K562 (cell line): ENCODE data around the gene MGST2. TPM values are rescaled to one million over a fixed set of nuclear protein-coding genes. Genes with fewer than 3 reads are reported as not detected.

ENCODE experiments used
- ATAC-seq: fragments of 200-7000 bp; cut with Tn5 transposase; 3 replicates; pipeline ENCODE4 v1.9.1; 2020; ENCODE audit warnings: moderate library complexity
- BruUV-seq: library from RNA; stranded (reverse); fragments of 400-500 nt; replicated peaks from 2 replicates; lab custom pipeline; 2021; lab: Mats Ljungman, UMichigan
- CTCF ChIA-PET: fragments of 300-600 bp; formaldehyde crosslinking; extraction: SDS; loops from one replicate; lab custom pipeline; 2021; ENCODE audit warnings: low intra/inter-chr PET ratio; lab: Yijun Ruan, JAX
- POLR2A ChIA-PET: fragments of 300-600, 350-650 bp; sonication (Branson Sonifier 250); formaldehyde crosslinking; extraction: SDS; loops from one replicate; lab custom pipeline; 2021; ENCODE audit warnings: antibody characterized with exemption, inconsistent platforms; lab: Yijun Ruan, JAX
- DNase-seq, 4 experiments: peaks; one replicate each; pipeline versions ENCODE4 v3.0.0 to v3.0.0-alpha.2; 2011 to 2018; ENCODE audit warnings: low spot score in 3 of 4, mixed read lengths in 3 of 4; ENCODE audit errors: extremely low read depth in 1 of 4
- FAIRE-seq: peaks from 2 replicates; lab custom pipeline; 2011; peaks lifted over from hg19 to GRCh38; lab: Jason Lieb, UNC
- H2AFZ ChIP-seq: 2 replicates; pipeline ENCODE4 v1.6.0; 2011; ENCODE audit warnings: low read depth, low read length, control low read depth, inconsistent platforms
- H3K27ac ChIP-seq: fragments of 200-600 bp; 3 replicates; pipeline ENCODE4 v1.8.0; 2011; ENCODE audit warnings: low read depth, mild to moderate bottlenecking, control low read depth, inconsistent platforms, low read length, moderate library complexity, mixed read lengths; ENCODE audit errors: extremely low read depth
- H3K27me3 ChIP-seq, 2 experiments: fragments of 300-600 bp in 1 of 2; 2 replicates in 1 of 2; 3 replicates in 1 of 2; pipeline versions ENCODE4 v1.6.0 to v1.8.0; 2011; ENCODE audit warnings: inconsistent platforms in 2 of 2, low read length in 2 of 2, mild to moderate bottlenecking in 1 of 2, mixed read lengths in 1 of 2, moderate library complexity in 1 of 2; ENCODE audit not compliant: control insufficient read depth in 2 of 2, insufficient read depth in 2 of 2
- H3K36me3 ChIP-seq: fragments of 300-600 bp; 3 replicates; pipeline ENCODE4 v1.8.0; 2011; ENCODE audit warnings: mild to moderate bottlenecking, low read length, inconsistent platforms; ENCODE audit not compliant: control insufficient read depth, insufficient read depth
- H3K4me1 ChIP-seq, 2 experiments: fragments of 200-600 bp in 1 of 2; replicated peaks in 1 of 2; 2 replicates in 1 of 2; 3 replicates in 1 of 2; pipeline versions ENCODE4 v1.5.1 to v1.8.0; 2011; ENCODE audit warnings: inconsistent platforms in 2 of 2, low read length in 2 of 2, mild to moderate bottlenecking in 1 of 2, mixed read lengths in 1 of 2, moderate library complexity in 1 of 2; ENCODE audit not compliant: control insufficient read depth in 2 of 2, insufficient read depth in 2 of 2
- H3K4me2 ChIP-seq: 2 replicates; pipeline ENCODE4 v1.6.1; 2011; ENCODE audit warnings: low read length, control low read depth, inconsistent platforms, mixed read lengths; ENCODE audit not compliant: insufficient read depth
- H3K4me3 ChIP-seq: fragments of 200-600 bp; sonication (generic), shearing (Covaris generic); 2 replicates; pipeline ENCODE4 v1.5.1; 2016; ENCODE audit warnings: control low read depth, inconsistent platforms
- H3K79me2 ChIP-seq: fragments of 200-600 bp; 3 replicates; pipeline ENCODE4 v1.8.0; 2011; ENCODE audit warnings: low read length, inconsistent platforms; ENCODE audit not compliant: control insufficient read depth, insufficient read depth
- H3K9ac ChIP-seq, 2 experiments: 2 replicates each; pipeline versions ENCODE4 v1.6.0 to v1.6.1; 2011; ENCODE audit warnings: low read depth in 2 of 2, low read length in 2 of 2, control low read depth in 1 of 2, inconsistent platforms in 1 of 2, mild to moderate bottlenecking in 1 of 2, mixed read lengths in 1 of 2; ENCODE audit not compliant: insufficient read depth in 1 of 2
- H3K9me1 ChIP-seq: one replicate; pipeline ENCODE4 v1.6.0; 2011; ENCODE audit warnings: inconsistent platforms, mild to moderate bottlenecking, low read length, moderate library complexity; ENCODE audit not compliant: control insufficient read depth, insufficient read depth
- H3K9me3 ChIP-seq: replicated peaks from 2 replicates; pipeline ENCODE4 v1.5.1; 2011; ENCODE audit warnings: low read depth, low read length, inconsistent platforms; ENCODE audit not compliant: control insufficient read depth, insufficient read depth
- H4K20me1 ChIP-seq: replicated peaks from 2 replicates; pipeline ENCODE4 v1.6.1; 2011; ENCODE audit warnings: low read length, inconsistent platforms, mixed read lengths; ENCODE audit not compliant: control insufficient read depth, insufficient read depth
- FOSL1 ChIP-seq: fragments of 200-800 bp; sonication (Bioruptor generic); conservative IDR thresholded peaks from 2 replicates; pipeline ENCODE4 v1.6.1; 2016; ENCODE audit warnings: missing genetic modification characterization, missing compliant biosample characterization
- GTF2F1 ChIP-seq: IDR thresholded peaks from 2 replicates; pipeline ENCODE4 v1.6.1; 2011; ENCODE audit warnings: low read depth, low read length, improper control_type of control experiment
- IRF9 ChIP-seq: fragments of 450-650 bp; IDR thresholded peaks from 2 replicates; pipeline ENCODE4 v1.6.1; 2016; ENCODE audit warnings: missing biosample characterization, missing genetic modification characterization
- MYNN ChIP-seq, 2 experiments: sonication (generic); formaldehyde crosslinking in 1 of 2; IDR thresholded peaks; 2 replicates each; pipeline versions ENCODE4 v1.5.0 to v1.6.1; 2016 to 2020; ENCODE audit warnings: antibody characterized with exemption in 1 of 2, missing genetic modification reagents in 1 of 2
- RB1 ChIP-seq: fragments of 450-650 bp; IDR thresholded peaks from 2 replicates; pipeline ENCODE4 v1.6.1; 2017; ENCODE audit warnings: low read depth, mild to moderate bottlenecking
- SRSF1 ChIP-seq: fragments of 200-400 bp; formaldehyde crosslinking; IDR thresholded peaks from 2 replicates; pipeline ENCODE4 v1.6.1; 2017; ENCODE audit warnings: mild to moderate bottlenecking, low read depth, low read length, moderate library complexity
- TFE3 ChIP-seq: fragments of 450-650 bp; formaldehyde crosslinking; IDR thresholded peaks from 2 replicates; pipeline ENCODE4 v1.4.0; 2020; ENCODE audit warnings: mild to moderate bottlenecking, mixed read lengths
- YY1 ChIP-seq, 3 experiments: IDR thresholded peaks; 2 replicates each; pipeline ENCODE4 v1.6.1; 2011; ENCODE audit warnings: low read length in 2 of 3, mild to moderate bottlenecking in 2 of 3, moderate library complexity in 2 of 3, borderline replicate concordance in 1 of 3, control low read depth in 1 of 3, low read depth in 1 of 3; ENCODE audit not compliant: insufficient read depth in 3 of 3, insufficient replicate concordance in 2 of 3, control insufficient read depth in 1 of 3, insufficient read length in 1 of 3; ENCODE audit errors: extremely low read depth in 1 of 3
- ZFP1 ChIP-seq: fragments of 450-650 bp; formaldehyde crosslinking; IDR thresholded peaks from 2 replicates; pipeline ENCODE4 v1.4.0; 2020; ENCODE audit warnings: mild to moderate bottlenecking, mixed read lengths
- ZNF175 ChIP-seq: fragments of 200-800 bp; sonication (Bioruptor generic); IDR thresholded peaks from 2 replicates; pipeline ENCODE4 v1.6.1; 2016; ENCODE audit warnings: low read depth, mild to moderate bottlenecking, missing genetic modification characterization, missing compliant biosample characterization
- ZNF436 ChIP-seq: fragments of 250-450, 450-650 bp; sonication (Bioruptor Pico); formaldehyde crosslinking; IDR thresholded peaks from 2 replicates; pipeline ENCODE4 v1.7.0; 2020; ENCODE audit warnings: mild to moderate bottlenecking
- ZNF57 ChIP-seq: fragments of 450-650 bp; formaldehyde crosslinking; IDR thresholded peaks from 2 replicates; pipeline ENCODE4 v1.4.0; 2020; ENCODE audit warnings: mild to moderate bottlenecking, moderate library complexity
- WGBS: fragments of 100-300 bp; shearing (Covaris generic); methylation state at CpG from one replicate; pipeline ENCODE4 v1.1.6; 2016; ENCODE audit warnings: low coverage, mixed read lengths; ENCODE audit not compliant: insufficient coverage; ENCODE audit errors: missing lambda C conversion rate; 5-methylcytosine and 5-hydroxymethylcytosine counted together
- in situ Hi-C: fragments of 300-500 bp; cut with MboI; formaldehyde crosslinking; loops from 4 replicates; pipeline ENCODE4 v1.15.0; 2018; ENCODE audit warnings: inconsistent platforms, mixed read lengths
- intact Hi-C: fragments of 100-400 bp; cut with micrococcal nuclease; formaldehyde crosslinking; loops from 2 replicates; pipeline ENCODE4 v1.14.2; 2022
- polyA plus RNA-seq, 8 experiments: library from polyadenylated mRNA; depleted of rRNA in 4 of 8; stranded (reverse) in 5 of 8; unstranded in 3 of 8; fragments of >200 nt; fragmentation: Nextera tagmentation in 2 of 8; fragmentation: Illumina TruSeq in 1 of 8; extraction: Ambion mirVana in 2 of 8; extraction: Trizol in 1 of 8; gene quantifications; 2 replicates each; pipeline versions ENCODE4 v1.2.1 to v1.2.3, GENCODE V29; 2011 to 2014; ENCODE audit warnings: inconsistent platforms in 1 of 8, missing spikeins in 1 of 8
- total RNA-seq, 7 experiments: library from RNA; depleted of rRNA in 6 of 7; stranded (reverse); fragments of >200 nt in 6 of 7; fragmentation: Illumina TruSeq in 2 of 7; extraction: Trizol in 2 of 7; gene quantifications; 2 replicates each; pipeline versions ENCODE4 v1.2.1 to v1.2.3, GENCODE V29; 2011 to 2021; ENCODE audit warnings: low replicate concordance in 1 of 7
- TF ChIP-seq, protein P1 (sequence below): sonication (generic); formaldehyde crosslinking; IDR thresholded peaks from 2 replicates; pipeline ENCODE4 v1.8.1; 2022; ENCODE audit warnings: missing genetic modification reagents
- TF ChIP-seq, protein P2 (sequence below): fragments of 450-650 bp; IDR thresholded peaks from one replicate; pipeline ENCODE4 v1.6.1; 2018; ENCODE audit warnings: mild to moderate bottlenecking, moderate library complexity; ENCODE audit not compliant: partially characterized antibody

The MGST2 gene
- total and polyA plus RNA-seq, 9 of the 15 experiments (the other 6 are each of a cell fraction or from before 2014, with no cell fraction given) = 38.7 to 115 (median 84.6) TPM

- TF ChIP-seq ZFP1 (CRISPR knock-in tag) (no peak), ZNF436 (CRISPR knock-in tag) (no peak), IRF9 (tag) (no peak)
These were observed 44.5 kb downstream of the MGST2 start (continued) for GRCh38 chr4:139710073-139710472.

DNA sequence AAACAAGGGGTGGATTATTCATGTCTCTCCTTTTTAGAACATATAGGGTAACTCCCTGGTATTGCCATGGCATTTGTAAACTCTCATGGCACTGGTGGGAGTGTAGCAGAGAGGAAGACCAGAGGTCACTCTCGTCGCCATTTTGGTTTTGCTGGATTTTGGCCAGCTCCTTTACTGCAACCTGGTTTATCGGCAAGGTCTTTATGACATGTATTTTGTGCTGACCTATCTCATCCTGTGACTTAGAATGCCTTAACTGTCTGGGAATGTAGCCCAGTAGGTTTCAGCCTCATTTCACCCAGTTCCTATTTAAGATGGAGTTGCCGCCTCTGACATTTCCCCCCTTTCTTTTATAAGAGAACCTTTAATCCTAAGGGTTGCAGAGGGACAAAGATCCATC is 45.8 kb downstream of the MGST2 start:
- peak in 1 of 4 experiments; percentile 38 for DNase-seq
- H3K9me3 ChIP-seq = no peaks in the 10 kb centered on the region
- H3K9ac ChIP-seq = no peak overlapping the region
- H3K9me1 ChIP-seq = no peaks in the 10 kb centered on the region
- WGBS = 58% methylated on average over 4 of the region's 4 CpGs
- POLR2A ChIA-PET = interaction anchor here (1.0 kb wide), 1 partner anchor 21 kb away, joined by 3 read pairs; no protein-coding TSS in a partner anchor
- no peaks in the 10 kb centered on the region for H3K79me2 ChIP-seq
- no peaks in the 10 kb centered on the region; a peak in 1 of 5 replicates for H3K4me1 ChIP-seq
- ATAC-seq = no peak
- FAIRE-seq = peak; percentile 65
- H3K27ac ChIP-seq = no peak overlapping the region
- in situ Hi-C loops = no loop called here
- no peak overlapping the region for H3K4me3 ChIP-seq
- no peak overlapping the region for H2AFZ ChIP-seq
- CTCF ChIA-PET = no interaction called here
- no peaks in the 10 kb centered on the region for H4K20me1 ChIP-seq
- peaks cover 3% of the 10 kb centered on the region for H3K36me3 ChIP-seq
- no TSS peak for BruUV-seq
- no peak overlapping the region for H3K4me2 ChIP-seq
- intact Hi-C loops = no loop called here
- H3K27me3 ChIP-seq = no peaks in the 10 kb centered on the region
- 0 out of 2 replicates have a peak, but pooled peaks have one; percentile 34 for TF ChIP-seq FOSL1 (tag)
- TF ChIP-seq MYNN (IDR thresholded peaks at IDR 0.05) = no peak
- TF ChIP-seq MYNN (CRISPR knock-in tag; IDR thresholded peaks at IDR 0.05) = no peak
- TF ChIP-seq YY1 (IDR thresholded peaks at IDR 0.05; ENCODE audit: borderline replicate concordance in 1 of 3, control insufficient read depth in 1 of 3, extremely low read depth in 1 of 3, insufficient read depth in 3 of 3, insufficient read length in 1 of 3, insufficient replicate concordance in 2 of 3, low read depth in 1 of 3, low read length in 2 of 3) = peak in 1 of 3 experiments; percentile 61
- no peak for TF ChIP-seq GTF2F1
- TF ChIP-seq, protein P1, sequence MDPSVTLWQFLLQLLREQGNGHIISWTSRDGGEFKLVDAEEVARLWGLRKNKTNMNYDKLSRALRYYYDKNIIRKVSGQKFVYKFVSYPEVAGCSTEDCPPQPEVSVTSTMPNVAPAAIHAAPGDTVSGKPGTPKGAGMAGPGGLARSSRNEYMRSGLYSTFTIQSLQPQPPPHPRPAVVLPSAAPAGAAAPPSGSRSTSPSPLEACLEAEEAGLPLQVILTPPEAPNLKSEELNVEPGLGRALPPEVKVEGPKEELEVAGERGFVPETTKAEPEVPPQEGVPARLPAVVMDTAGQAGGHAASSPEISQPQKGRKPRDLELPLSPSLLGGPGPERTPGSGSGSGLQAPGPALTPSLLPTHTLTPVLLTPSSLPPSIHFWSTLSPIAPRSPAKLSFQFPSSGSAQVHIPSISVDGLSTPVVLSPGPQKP (CRISPR knock-in tag) = no peak
- TF ChIP-seq, protein P2, sequence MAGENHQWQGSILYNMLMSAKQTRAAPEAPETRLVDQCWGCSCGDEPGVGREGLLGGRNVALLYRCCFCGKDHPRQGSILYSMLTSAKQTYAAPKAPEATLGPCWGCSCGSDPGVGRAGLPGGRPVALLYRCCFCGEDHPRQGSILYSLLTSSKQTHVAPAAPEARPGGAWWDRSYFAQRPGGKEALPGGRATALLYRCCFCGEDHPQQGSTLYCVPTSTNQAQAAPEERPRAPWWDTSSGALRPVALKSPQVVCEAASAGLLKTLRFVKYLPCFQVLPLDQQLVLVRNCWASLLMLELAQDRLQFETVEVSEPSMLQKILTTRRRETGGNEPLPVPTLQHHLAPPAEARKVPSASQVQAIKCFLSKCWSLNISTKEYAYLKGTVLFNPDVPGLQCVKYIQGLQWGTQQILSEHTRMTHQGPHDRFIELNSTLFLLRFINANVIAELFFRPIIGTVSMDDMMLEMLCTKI = no peak
- no peak for TF ChIP-seq ZNF57 (CRISPR knock-in tag)
- 0 out of 2 replicates have a peak, but pooled peaks have one; percentile 24 for TF ChIP-seq ZNF175 (CRISPR knock-in tag)
- TF ChIP-seq RB1 = no peak
- no peak for TF ChIP-seq SRSF1
- TF ChIP-seq TFE3 (CRISPR knock-in tag) = no peak
